ENCODE results near the gene ID3. TPM values are rescaled to one million over a fixed set of nuclear protein-coding genes. Genes with fewer than 3 reads are reported as not detected.
"Not testable (repeated sequence)": the region's sequence is repeated elsewhere in the genome, so short reads cannot be mapped to it uniquely, and the experiment has no call there.

Gene ID3
- total RNA-seq, 1 donor from 2014 or later, result 99.9 TPM

- peak; percentile 38 for DNase-seq (ENCODE audit: low spot score)
- Histone ChIP-seq H2AFZ (replicated peaks) (no peak overlapping the region), H3K36me3 (no peaks in the 10 kb centered on the region), H3K4me2 (no peak overlapping the region), H3K79me2 (ENCODE audit: low read depth) (no peaks in the 10 kb centered on the region), H3K27me3 (no peaks in the 10 kb centered on the region), H3K4me1 (peaks cover 31% of the 10 kb centered on the region), H3K9me3 (ENCODE audit: low read depth) (no peaks in the 10 kb centered on the region), H4K20me1 (ENCODE audit: low read depth) (no peaks in the 10 kb centered on the region), H3K27ac (no peak overlapping the region), H3K9ac (no peak overlapping the region), H3K4me3 (no peak overlapping the region), H3F3A (ENCODE audit: low read depth) (peaks cover 23% of the 10 kb centered on the region)
- Mint-ChIP-seq H3K36me3 (no peaks in the 10 kb centered on the region), H3K4me3 (no peak overlapping the region), H3K27ac (peak overlapping the region; percentile 11), H3K4me1 (peaks cover 58% of the 10 kb centered on the region), H3K27me3 (ENCODE audit: insufficient read depth, low read depth) (peaks cover 21% of the 10 kb centered on the region), H3K9me3 (no peaks in the 10 kb centered on the region)
- TF ChIP-seq EZH2 (IDR thresholded peaks at IDR 0.05) (no peak), CTCF (IDR thresholded peaks at IDR 0.05) (no peak)
Measured at GRCh38 chr1:23589585-23589986, 30.3 kb upstream of the ID3 start.

GRCh38 chr1:23588749-23589548 lies 29.6 kb upstream of the ID3 start:
- Histone ChIP-seq H3K9me3 (ENCODE audit: low read depth) (no peaks in the 10 kb centered on the region), H3K27ac (no peak overlapping the region), H2AFZ (replicated peaks) (no peak overlapping the region), H3K36me3 (no peaks in the 10 kb centered on the region), H3K4me1 (peaks cover 31% of the 10 kb centered on the region), H3K4me3 (no peak overlapping the region), H3K9ac (no peak overlapping the region), H3K79me2 (ENCODE audit: low read depth) (no peaks in the 10 kb centered on the region), H3K27me3 (no peaks in the 10 kb centered on the region), H4K20me1 (ENCODE audit: low read depth) (no peaks in the 10 kb centered on the region), H3K4me2 (no peak overlapping the region), H3F3A (ENCODE audit: low read depth) (peaks cover 23% of the 10 kb centered on the region)
- TF ChIP-seq EZH2 (IDR thresholded peaks at IDR 0.05) (no peak), CTCF (IDR thresholded peaks at IDR 0.05) (no peak), EZH2phosphoT487 (IDR thresholded peaks at IDR 0.05) (no peak)
- Mint-ChIP-seq H3K4me3 (peak overlapping the region; percentile 17), H3K4me1 (peaks cover 51% of the 10 kb centered on the region), H3K27ac (peak overlapping the region; percentile 92), H3K9me3 (no peaks in the 10 kb centered on the region), H3K36me3 (no peaks in the 10 kb centered on the region), H3K27me3 (ENCODE audit: insufficient read depth, low read depth) (peaks cover 17% of the 10 kb centered on the region)
- no peak for DNase-seq (ENCODE audit: low spot score)

- no peak overlapping the region for H2AFZ ChIP-seq (replicated peaks)
- peaks cover 9% of the 10 kb centered on the region for H3K4me1 ChIP-seq
- Mint-ChIP-seq H3K9me3 (no peaks in the 10 kb centered on the region), H3K27me3 (ENCODE audit: insufficient read depth, low read depth) (peaks cover 7% of the 10 kb centered on the region), H3K4me3 (no peak overlapping the region), H3K27ac (peak overlapping the region; percentile 86), H3K4me1 (peaks cover 36% of the 10 kb centered on the region), H3K36me3 (no peaks in the 10 kb centered on the region)
- H4K20me1 ChIP-seq (ENCODE audit: low read depth), result no peaks in the 10 kb centered on the region
- H3K9ac ChIP-seq, result no peak overlapping the region
- DNase-seq (ENCODE audit: low spot score), result no peak
- no peaks in the 10 kb centered on the region for H3K27me3 ChIP-seq
- H3K4me2 ChIP-seq, result no peak overlapping the region
- no peaks in the 10 kb centered on the region for H3K9me3 ChIP-seq (ENCODE audit: low read depth)
- no peak overlapping the region for H3K4me3 ChIP-seq
- TF ChIP-seq EZH2phosphoT487 (IDR thresholded peaks at IDR 0.05), result no peak
- no peak for TF ChIP-seq CTCF (IDR thresholded peaks at IDR 0.05)
- TF ChIP-seq EZH2 (IDR thresholded peaks at IDR 0.05), result no peak
- H3F3A ChIP-seq (ENCODE audit: low read depth), result peaks cover 8% of the 10 kb centered on the region
- no peaks in the 10 kb centered on the region for H3K36me3 ChIP-seq
- no peaks in the 10 kb centered on the region for H3K79me2 ChIP-seq (ENCODE audit: low read depth)
- no peak overlapping the region for H3K27ac ChIP-seq
Measured at GRCh38 chr1:23585321-23586022, 26.2 kb upstream of the ID3 start.

GRCh38 chr1:23583727-23584126 lies 24.4 kb upstream of the ID3 start:
- H3K27me3 ChIP-seq; H3K4me3 Mint-ChIP-seq; H2AFZ ChIP-seq (replicated peaks); H3K9ac ChIP-seq; H3K9me3 ChIP-seq (ENCODE audit: low read depth); H3K79me2 ChIP-seq (ENCODE audit: low read depth); DNase-seq (ENCODE audit: low spot score); H3K27me3 Mint-ChIP-seq (ENCODE audit: insufficient read depth, low read depth); H3K4me3 ChIP-seq; H4K20me1 ChIP-seq (ENCODE audit: low read depth); H3K4me2 ChIP-seq; H3K27ac ChIP-seq; H3K36me3 ChIP-seq; H3K9me3 Mint-ChIP-seq; H3F3A ChIP-seq (ENCODE audit: low read depth); H3K36me3 Mint-ChIP-seq; H3K4me1 ChIP-seq: not testable (repeated sequence)
- Mint-ChIP-seq H3K4me1 (peaks cover 20% of the 10 kb centered on the region), H3K27ac (peak overlapping the region; percentile 37)

All from neural progenitor cell (in vitro differentiated cells).